ENCODE results near the gene SLC4A9. TPM values are rescaled to one million over a fixed set of nuclear protein-coding genes. Genes with fewer than 3 reads are reported as not detected.

SLC4A9 gene
- total RNA-seq, 2 experiments from 2014 or later, result not detected

GRCh38 chr5:140329739-140330481, 30.1 kb upstream of the SLC4A9 start:
- no peak overlapping the region for H3K27ac ChIP-seq (ENCODE audit: low read depth in 1 of 2, low read length in 2 of 2)
- H3K4me3 Mint-ChIP-seq, result no peak overlapping the region
- H3K36me3 ChIP-seq (ENCODE audit: insufficient read depth, low read length), result no peaks in the 10 kb centered on the region
- no peaks in the 10 kb centered on the region for H3K4me1 Mint-ChIP-seq (ENCODE audit: low read depth)
- H3K9me3 ChIP-seq (ENCODE audit: control insufficient read depth in 1 of 2, insufficient read depth in 1 of 2, low read length in 2 of 2), result no peaks in the 10 kb centered on the region
- H3K27me3 ChIP-seq (ENCODE audit: control insufficient read depth in 1 of 2, insufficient read depth in 2 of 2, low read length in 2 of 2), result no peaks in the 10 kb centered on the region
- H3K27ac Mint-ChIP-seq, result no peak overlapping the region
- ChIA-PET POLR2A (no interaction called here), CTCF (interaction anchor here (1.0 to 1.7 kb wide), 2 partner anchors 22 to 85 kb away, joined by 3 to 4 read pairs; no protein-coding TSS in a partner anchor)
- H3K36me3 Mint-ChIP-seq (ENCODE audit: low read depth), result peaks cover 14% of the 10 kb centered on the region
- no peaks in the 10 kb centered on the region for H3K4me1 ChIP-seq (ENCODE audit: insufficient read depth, low read length)
- ATAC-seq (ENCODE audit: poor library complexity) (no peak), DNase-seq (no peak)
- intact Hi-C loops (cut with DNase I, micrococcal nuclease), result no loop called here
- H3K4me3 ChIP-seq (ENCODE audit: low read length), result no peak overlapping the region
- no peaks in the 10 kb centered on the region for H3K27me3 Mint-ChIP-seq
- H3K9me3 Mint-ChIP-seq, result no peaks in the 10 kb centered on the region
- no peak for TF ChIP-seq CTCF (IDR thresholded peaks at IDR 0.05)

GRCh38 chr5:140331638-140332037, 28.4 kb upstream of the SLC4A9 start:
- H3K4me3 Mint-ChIP-seq, result no peak overlapping the region
- H3K4me1 Mint-ChIP-seq (ENCODE audit: low read depth), result no peaks in the 10 kb centered on the region

GRCh38 chr5:140336388-140336787, 23.6 kb upstream of the SLC4A9 start:
- peaks cover 5% of the 10 kb centered on the region for H3K4me1 ChIP-seq (ENCODE audit: insufficient read depth, low read length)
- no peaks in the 10 kb centered on the region for H3K27me3 ChIP-seq (ENCODE audit: control insufficient read depth in 1 of 2, insufficient read depth in 2 of 2, low read length in 2 of 2)
- Mint-ChIP-seq H3K9me3 (no peaks in the 10 kb centered on the region), H3K4me1 (ENCODE audit: low read depth) (peaks cover 9% of the 10 kb centered on the region), H3K27me3 (no peaks in the 10 kb centered on the region), H3K4me3 (no peak overlapping the region), H3K36me3 (ENCODE audit: low read depth) (peaks cover 30% of the 10 kb centered on the region), H3K27ac (no peak overlapping the region)
- ATAC-seq (ENCODE audit: poor library complexity), result no peak
- H3K9me3 ChIP-seq (ENCODE audit: control insufficient read depth in 1 of 2, insufficient read depth in 1 of 2, low read length in 2 of 2), result no peaks in the 10 kb centered on the region
- no peak overlapping the region for H3K27ac ChIP-seq (ENCODE audit: low read depth in 1 of 2, low read length in 2 of 2)
- DNase-seq, result no peak
- no peak overlapping the region for H3K4me3 ChIP-seq (ENCODE audit: low read length)
- no peaks in the 10 kb centered on the region for H3K36me3 ChIP-seq (ENCODE audit: insufficient read depth, low read length)
- no peak for TF ChIP-seq CTCF (IDR thresholded peaks at IDR 0.05)
- intact Hi-C loops (cut with DNase I, micrococcal nuclease), result no loop called here
- POLR2A ChIA-PET, result no interaction called here
- CTCF ChIA-PET, result interaction anchor here (1.8 kb wide), 1 partner anchor 15 kb away, joined by 5 read pairs; no protein-coding TSS in a partner anchor

More at GRCh38 chr5:140331638-140332037, 28.4 kb upstream of the SLC4A9 start:
- ATAC-seq (ENCODE audit: poor library complexity), result no peak
- DNase-seq, result no peak
- ChIA-PET CTCF (no interaction called here), POLR2A (no interaction called here)
- H3K27ac ChIP-seq (ENCODE audit: low read depth in 1 of 2, low read length in 2 of 2), result no peak overlapping the region
- no peaks in the 10 kb centered on the region for H3K36me3 ChIP-seq (ENCODE audit: insufficient read depth, low read length)
- intact Hi-C loops (cut with DNase I, micrococcal nuclease), result no loop called here
- TF ChIP-seq CTCF (IDR thresholded peaks at IDR 0.05), result no peak
- H3K4me1 ChIP-seq (ENCODE audit: insufficient read depth, low read length), result no peaks in the 10 kb centered on the region
- no peak overlapping the region for H3K27ac Mint-ChIP-seq
- no peak overlapping the region for H3K4me3 ChIP-seq (ENCODE audit: low read length)
- no peaks in the 10 kb centered on the region for H3K27me3 Mint-ChIP-seq
- no peaks in the 10 kb centered on the region for H3K27me3 ChIP-seq (ENCODE audit: control insufficient read depth in 1 of 2, insufficient read depth in 2 of 2, low read length in 2 of 2)
- H3K36me3 Mint-ChIP-seq (ENCODE audit: low read depth), result peaks cover 25% of the 10 kb centered on the region
- no peaks in the 10 kb centered on the region for H3K9me3 ChIP-seq (ENCODE audit: control insufficient read depth in 1 of 2, insufficient read depth in 1 of 2, low read length in 2 of 2)
- no peaks in the 10 kb centered on the region for H3K9me3 Mint-ChIP-seq

Measured in CD4-positive, alpha-beta T cell (primary cell).